ENCODE results near the gene FERMT2.

The FERMT2 gene, protein sequence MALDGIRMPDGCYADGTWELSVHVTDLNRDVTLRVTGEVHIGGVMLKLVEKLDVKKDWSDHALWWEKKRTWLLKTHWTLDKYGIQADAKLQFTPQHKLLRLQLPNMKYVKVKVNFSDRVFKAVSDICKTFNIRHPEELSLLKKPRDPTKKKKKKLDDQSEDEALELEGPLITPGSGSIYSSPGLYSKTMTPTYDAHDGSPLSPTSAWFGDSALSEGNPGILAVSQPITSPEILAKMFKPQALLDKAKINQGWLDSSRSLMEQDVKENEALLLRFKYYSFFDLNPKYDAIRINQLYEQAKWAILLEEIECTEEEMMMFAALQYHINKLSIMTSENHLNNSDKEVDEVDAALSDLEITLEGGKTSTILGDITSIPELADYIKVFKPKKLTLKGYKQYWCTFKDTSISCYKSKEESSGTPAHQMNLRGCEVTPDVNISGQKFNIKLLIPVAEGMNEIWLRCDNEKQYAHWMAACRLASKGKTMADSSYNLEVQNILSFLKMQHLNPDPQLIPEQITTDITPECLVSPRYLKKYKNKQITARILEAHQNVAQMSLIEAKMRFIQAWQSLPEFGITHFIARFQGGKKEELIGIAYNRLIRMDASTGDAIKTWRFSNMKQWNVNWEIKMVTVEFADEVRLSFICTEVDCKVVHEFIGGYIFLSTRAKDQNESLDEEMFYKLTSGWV

DNA sequence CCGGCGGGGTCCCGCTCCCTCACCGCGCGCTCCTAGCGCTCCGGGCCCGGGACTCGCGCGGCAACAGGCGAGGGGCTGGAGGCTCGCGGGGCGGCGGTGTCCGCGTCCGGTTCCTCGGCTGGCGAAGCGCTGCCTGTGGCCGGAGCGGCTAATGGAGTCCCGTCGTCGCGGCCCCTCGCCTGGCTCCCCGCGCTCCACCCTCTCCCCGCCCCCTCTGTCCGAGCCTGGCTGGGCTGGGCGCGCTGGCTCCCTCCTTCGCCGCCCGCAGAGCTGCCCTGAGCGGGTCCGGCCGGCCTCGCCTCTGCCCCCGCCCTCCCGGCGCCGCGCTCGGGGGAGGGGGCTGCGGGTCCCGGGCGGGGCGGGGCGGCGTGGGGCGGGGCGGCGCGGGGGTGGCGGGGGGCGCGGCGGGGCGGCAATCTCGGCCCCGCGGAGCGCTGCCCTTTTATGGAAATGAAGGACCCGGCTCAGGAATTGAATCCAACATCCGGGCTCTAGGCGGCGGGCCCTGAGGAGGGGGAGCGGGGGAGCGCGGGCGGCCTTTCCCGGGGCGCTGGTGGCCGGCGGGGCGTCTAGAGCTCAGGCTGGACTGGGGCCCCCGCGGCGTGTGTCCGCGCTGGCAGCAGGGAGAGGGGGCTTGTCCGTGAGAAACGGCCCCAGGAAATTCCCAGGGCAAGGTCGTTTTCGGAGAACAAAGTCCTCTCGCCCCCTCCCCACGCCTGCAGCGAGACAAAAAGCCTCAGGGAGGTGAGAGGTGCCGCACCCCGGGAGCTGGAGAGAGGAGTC lies at the start of gene FERMT2:
FERMT2 (minus strand) TSS at position 153 of the 783 bp plus-strand sequence. CDS start 482 bp downstream, outside the sequence.
- DNase-seq = peak; percentile 15

DNA sequence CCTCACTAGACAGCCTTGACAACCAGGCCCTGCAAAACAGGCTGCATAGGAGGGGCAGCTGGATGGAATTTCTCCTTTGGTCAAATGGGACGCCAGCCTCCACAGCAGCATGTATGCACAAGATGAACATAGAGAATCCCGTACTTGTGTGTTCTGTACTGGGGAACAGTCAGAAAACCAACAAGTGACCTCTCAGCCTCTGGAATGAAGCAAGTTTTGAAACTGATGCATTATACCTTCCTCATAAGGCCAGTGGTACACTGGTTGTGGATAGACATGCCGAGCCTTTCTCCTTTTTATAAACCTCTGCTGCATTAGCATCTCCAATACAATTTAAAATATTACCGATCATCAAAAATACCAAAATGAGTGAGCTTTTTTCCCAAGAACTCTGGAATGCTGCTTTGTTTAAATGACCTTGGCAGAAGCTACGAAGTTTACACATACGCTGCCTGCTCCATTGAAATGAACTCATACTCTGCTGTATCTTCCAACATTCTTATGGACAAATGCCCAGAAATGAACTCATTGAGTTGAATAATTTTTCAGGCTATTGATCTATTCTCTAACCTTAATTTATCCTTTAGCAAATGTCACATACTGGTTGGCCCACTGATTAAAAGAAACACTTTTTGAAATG lies 47.6 kb upstream of the FERMT2 start:
- DNase-seq = no peak

DNA sequence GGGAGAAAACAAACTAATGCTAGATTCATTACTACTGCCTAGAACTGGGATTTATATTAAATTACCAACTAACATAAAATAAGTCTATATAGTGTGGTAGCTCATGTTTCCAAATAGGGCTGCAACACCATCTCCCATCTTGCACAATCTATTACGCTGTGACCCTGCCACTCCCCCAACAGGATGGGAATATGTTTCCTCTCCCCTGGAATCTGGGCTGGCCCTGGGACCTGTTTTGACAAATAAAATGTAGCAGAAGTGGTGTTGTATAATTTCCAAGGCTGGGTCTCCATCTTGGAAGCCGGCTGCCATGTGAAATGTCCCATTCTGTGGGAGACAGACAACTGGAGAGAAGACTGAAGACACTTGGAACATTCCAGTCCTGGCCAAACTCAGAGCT lies 45.6 kb upstream of the FERMT2 start:
- DNase-seq = no peak

DNA sequence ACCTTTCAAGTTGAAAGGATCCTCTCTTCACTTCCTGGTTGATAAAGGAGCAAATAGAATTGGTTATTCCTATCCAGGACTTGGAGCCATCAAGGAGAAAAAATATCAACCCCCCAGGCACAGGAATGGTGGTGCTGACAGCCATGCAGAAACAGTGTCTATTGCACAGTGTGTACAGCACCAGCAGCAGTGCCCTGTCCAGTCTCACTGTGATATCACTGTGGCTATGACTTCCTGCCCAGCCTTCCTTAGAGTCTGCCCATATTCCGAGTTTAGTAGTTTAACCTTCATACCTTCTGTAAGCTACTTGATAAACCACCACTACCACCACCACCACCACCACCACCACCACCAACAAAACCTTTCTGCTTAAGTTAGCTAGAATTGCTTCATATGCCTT lies 45.1 kb upstream of the FERMT2 start:
- DNase-seq = no peak

DNA sequence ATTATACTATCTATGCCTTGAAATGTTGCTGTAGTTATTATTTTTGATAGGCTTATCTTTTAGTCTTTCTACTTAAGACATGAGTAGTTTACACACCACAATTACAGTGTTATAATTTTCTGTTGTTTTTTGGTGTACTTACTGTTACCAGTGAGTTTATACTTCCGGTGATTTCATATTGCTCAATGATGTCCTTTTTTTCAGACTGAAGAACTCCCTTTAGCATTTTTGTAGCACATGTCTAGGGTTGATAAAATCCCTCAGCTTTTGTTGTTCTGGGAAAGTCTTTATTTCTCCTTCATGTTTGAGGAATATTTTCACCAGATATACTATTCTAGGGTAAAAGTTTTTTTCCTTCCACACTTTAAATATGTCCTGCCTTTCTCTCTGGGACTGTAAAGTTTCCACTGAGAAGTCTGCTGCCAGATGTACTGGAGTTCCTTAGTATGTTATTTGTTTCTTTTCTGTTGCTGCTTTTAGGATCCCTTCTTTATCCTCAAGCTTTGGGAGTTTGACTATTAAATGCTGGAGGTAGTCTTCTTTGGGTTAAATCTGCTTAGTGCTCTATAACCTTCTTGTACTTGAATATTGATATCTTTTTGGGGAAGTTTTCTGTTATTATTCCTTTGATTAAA lies 41.5 kb upstream of the FERMT2 start:
- DNase-seq = no peak

DNA sequence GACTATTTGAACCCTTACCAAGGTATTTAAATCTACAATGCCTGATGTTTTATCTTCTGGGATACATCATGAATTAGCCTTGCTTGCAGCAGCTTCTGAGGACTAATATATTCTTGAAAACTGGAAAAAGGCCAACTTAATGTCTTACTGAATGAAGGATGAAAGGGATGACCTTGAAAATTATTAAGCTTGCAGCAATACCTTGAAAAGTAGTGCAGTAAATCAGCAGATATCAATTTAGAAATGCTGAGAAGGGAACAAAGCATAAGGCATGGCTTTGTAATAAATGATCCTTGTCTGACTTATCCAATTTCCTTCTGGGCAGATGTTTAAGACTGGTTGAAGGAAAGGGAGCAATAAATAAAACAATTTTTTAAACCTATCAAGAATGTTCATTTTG lies 37.3 kb upstream of the FERMT2 start:
- no peak for DNase-seq

DNA sequence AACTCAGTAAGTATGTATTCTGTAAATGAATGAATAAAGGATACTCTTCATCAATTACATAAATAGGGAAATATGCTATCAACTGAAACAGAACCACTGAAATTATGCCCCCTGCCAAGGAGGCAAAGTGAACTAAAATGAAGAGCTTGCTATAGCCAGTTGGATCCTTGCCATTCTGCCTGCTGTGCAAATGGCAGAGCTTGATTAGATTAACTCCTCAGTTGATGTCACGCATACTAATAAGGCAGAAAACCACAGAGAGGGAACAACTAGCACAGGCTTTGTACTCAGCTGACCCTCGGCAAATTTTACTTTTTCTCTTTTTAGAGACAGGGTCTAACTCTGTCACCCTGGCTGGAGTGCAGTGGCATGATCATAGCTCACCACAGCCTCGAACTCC lies 36.7 kb upstream of the FERMT2 start:
- no peak for DNase-seq

DNA sequence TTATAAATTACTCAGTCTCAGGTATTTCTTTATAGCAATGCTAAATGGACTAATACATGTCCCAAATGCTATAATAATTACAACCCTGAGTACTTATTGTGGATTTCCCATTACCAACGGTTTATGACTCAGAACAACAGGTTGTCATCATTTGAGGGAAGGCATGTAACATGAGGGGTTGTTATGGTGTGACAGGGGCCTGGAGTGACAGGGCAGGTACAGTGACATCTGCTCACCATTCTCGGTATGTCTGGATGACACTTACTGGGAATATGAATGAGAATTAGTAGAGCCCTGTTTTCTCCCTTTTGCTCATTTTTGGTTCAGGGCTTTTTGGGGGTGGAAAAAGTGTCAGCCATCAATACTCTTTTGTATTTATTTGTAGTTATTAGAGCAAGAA lies 36.2 kb upstream of the FERMT2 start:
- DNase-seq = no peak

DNA sequence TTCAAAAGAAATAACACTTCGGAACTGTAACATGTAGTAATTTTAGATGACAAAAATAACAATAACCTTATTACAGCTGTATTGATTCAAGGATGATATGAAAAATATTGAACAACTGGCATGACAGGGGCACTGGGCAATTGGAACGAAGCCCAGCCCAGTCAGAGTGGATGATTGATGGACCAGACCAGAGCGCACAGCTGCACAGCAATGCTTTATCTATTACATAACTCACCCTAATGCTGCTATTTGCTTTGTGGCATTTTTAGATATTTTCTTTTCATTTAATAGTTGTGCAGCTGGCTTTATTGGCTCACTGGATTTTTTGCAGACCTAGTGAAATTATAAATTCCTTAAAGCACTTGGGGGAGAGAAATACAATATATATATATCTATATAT lies 26.9 kb upstream of the FERMT2 start:
- no peak for DNase-seq

DNA sequence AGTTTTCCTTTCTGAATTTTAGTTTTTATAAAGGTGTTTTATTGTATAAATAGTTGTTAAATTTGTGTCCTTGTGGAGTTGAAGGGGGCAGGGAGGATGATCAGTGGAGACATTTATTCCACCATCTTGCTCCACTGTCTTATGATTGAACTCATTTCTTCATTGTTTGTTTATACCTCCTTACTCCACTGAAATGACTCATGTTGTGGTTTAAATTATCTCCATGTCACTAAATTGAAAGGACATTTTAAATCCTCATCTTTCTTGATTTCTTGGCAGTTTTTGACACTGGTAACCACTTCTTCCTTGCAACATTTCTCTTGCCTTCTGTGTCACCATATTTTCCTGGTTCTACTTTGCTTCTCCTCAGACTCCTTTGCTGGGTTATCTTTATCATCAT lies 23.6 kb upstream of the FERMT2 start:
- no peak for DNase-seq

DNA sequence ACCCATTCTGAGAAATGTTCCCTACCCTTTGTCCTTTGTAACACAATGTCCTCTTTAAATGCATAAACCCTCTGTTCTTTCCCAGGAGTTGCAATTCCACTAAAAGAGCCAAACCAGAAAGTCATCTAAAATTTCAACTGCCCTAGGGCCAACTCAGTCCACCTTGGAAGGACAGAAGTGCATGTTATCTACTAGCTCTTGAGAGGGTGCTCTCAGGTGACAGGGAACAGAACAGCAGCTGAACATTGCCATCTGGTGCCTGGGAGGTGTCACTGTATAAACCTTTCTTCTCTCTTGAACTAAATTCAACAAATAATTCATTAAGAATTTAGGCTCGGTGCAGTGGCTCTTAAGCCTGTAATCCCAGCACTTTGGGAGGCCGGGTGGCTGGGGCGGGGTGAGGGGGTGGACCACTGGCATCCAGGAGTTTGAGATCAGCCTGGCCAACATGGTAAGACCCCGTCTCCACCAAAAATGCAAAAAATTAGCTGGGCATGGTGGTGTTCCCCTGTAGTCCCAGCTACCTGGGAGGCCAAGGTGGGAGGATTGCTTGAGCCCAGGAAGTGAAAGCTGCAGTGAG lies 10.3 kb upstream of the FERMT2 start:
- DNase-seq = peak; percentile 45

DNA sequence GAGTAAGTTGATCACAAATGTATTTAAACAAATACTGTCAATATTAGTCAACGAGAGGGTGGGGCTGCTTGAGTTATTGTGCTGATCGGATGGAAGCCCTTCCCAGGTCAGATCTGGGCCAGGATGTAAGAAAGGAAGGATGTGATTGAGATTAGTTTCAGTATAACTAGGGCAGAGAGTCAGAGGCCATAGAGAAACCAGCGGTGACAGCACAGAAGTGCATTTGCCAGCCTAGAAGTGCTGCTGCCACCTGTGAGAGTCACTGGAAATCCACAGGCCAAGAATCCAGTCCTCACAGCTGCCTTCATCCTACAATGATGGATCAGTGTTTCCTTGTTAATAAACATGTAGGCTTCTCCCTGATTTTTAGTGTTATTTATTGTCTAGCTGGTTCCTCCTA lies 9.8 kb upstream of the FERMT2 start:
- DNase-seq = no peak

DNA sequence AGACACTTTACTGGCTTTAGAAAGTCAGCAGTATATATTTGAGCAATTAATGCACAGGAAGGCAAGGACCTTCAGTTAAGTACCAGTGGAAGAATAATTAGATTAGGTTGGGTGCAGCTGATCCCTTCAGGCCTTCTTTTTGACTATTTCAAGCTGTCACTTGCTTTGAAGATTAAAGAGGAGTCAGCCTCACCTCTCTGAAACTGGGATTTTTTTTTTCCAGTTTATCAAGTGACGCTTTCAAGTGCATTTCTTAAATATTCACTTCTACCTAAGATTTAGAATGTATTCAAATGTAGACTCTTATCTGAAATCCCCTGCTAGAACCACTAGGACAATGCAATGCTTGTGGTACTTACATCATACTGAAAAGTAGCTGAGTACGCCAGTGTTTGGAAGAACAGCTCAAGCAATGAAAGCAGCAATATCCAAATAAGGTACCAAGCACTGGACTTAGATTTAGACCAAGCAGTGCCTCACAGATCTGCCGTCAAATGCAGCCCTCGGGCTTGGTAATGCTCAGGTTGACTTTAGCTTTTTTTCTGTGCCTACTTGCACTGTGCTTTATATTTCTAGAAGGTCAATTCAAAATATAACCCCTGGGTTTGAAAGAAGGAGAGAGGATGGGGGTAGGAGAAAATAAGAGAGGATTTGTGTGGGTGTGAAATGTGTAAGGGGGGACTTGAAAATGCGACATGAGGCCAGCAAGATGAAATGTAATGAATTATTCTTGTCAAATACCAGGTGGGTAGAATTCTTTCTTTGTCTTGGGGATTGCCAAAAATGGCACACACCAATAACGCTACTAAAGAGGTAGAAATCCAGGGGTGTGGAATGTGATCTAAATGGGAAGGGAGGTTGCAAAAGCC lies 3.7 kb upstream of the FERMT2 start:
- DNase-seq = no peak

DNA sequence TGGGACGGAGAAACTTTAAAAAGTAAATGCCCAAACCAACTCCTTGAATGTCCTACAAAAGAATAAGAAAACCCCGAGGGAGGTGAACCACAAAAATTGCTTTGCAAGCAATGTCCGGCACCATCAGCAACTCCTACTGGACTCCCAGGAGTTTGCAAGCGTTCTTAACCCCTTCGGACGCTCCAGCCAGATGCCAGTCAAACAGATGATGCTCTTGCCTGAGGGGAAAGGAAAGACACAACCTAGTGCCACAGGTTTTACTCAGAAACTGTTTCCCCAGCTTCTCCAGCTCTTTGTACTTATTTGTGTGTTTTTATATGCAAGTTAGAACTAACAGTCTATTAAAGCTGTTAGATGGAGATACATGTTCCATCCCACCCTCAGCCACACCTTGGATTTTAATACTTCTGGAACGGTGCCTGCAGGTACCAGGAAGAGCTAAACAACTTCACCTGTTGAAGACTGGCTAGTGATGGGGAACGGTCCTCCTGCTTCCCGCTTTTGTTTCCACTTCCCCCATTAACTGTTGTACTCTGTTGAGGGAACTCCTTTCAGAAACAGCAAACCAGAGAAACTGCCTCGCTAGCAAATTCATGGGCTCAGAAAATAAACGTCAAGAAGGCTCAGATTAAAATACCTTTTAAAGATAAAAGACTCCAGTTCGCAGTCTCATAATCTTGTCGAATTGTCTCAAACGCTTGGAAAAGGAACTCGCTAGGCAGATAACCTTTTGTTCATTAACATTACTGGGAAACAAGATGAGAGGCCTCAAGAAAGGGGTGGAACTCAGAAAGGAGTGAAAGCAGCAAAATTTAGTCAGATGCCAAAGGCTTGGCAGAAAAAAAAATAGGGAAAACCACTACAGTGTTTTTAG lies 1.1 kb upstream of the FERMT2 start:
- no peak for DNase-seq

DNA sequence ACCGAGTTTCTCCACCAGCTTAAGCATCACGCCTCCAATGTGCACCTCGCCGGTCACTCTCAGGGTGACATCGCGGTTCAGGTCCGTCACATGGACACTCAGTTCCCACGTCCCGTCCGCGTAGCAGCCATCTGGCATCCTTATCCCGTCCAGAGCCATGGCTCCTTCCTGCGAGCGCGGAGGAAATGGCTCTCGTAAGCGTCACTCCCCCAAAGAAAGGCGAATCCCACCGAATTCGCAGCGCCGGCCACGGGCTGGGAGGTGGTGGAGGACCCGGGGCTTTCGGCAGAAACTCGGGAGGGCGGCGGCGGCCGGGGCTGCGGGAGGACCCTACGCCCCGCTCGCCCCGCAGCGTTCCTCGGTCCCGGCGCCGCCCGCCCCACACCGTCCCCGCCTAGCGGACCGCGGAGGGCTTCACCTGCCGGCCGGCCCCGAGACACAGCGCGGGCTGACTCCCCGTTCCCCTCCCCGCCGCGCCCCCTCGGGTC lies 396 bp downstream of the FERMT2 start:
- DNase-seq = peak; percentile 18

DNA sequence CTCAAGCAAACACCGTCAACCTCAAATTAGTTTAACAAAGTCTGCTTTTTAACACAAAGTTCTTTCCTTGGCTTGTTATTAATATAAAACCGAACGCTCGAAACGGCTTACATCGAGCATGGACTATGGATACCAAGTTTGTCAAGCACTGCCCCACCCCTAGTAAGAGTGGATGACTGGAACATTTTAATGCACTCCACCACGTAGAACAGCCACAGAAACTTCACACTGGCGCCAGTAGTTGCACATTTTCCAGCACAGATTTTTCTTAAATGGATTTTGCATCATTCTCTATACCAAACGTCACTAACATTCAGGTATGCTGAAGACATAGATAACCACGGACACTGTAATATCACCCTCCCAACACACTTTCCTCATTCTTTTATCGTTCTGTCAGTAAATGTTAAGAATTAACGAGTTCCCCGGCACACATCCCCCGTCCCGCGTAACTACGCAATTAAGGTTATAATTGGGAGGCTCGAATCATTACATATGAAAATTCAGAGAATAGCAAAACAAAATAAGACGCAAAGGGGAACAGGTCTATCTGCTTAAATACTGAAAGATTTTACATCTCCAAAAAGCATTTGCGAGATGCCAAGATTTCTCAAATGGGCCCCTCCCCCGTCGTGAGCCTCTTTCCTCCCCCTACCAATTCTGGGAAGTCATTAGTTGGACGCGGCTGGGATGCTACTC lies 990 bp downstream of the FERMT2 start:
- DNase-seq = no peak

DNA sequence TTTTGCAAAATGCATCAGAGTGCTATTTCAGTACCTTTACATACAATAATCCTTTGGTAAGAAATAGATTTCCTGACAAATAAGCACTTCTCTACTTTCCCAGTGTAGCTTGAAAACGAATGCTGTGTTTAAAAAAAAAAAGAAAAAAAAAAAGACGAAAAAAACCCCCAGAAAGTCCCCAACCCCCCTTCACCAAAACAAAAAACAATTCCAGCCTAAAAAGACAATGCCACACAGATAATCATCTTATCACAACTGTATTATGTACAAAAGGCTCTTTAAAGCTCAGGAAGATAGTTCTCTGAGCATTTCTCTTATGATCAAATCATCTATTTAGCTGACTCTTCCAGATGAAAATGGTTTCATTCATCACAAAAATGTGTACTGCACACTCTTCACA lies 1.6 kb downstream of the FERMT2 start:
- DNase-seq = no peak

DNA sequence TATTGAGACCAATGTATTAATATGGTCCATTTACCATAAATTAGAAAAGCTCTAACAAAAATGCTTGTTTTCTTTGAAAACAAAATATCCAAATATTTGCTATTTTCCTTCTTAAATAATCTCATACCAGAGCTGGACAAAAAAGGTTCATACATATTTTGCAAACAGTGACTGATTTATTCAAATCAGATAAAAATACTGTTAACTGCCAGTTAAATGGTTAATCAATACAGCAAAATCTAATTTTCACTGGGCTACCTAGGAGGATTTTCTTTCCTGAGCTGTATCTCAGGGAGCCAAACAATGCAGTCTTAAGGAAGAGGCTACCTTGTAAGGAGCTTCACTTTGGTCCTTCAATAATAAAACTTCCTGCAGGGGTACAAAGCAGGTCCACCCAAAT lies 2.0 kb downstream of the FERMT2 start:
- DNase-seq = no peak

DNA sequence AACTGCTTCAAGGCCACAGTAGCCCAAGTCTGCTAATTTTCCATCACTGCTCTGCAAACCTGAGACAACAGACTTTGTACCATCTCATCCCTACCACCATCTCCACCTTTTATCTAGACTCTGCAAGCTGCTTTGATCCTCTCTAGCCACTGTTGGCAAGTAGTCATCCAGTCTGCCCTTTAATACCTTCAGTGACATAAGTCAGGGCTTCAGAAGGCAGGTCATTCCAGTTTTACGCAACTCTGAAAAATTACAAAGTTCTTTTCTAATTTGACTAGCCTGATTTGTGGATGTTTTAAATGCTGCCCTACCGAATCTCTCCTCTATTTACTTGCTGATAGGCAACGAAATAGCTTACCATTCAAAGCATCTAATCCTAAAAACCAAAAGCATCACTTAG lies 2.8 kb downstream of the FERMT2 start:
- DNase-seq = no peak

DNA sequence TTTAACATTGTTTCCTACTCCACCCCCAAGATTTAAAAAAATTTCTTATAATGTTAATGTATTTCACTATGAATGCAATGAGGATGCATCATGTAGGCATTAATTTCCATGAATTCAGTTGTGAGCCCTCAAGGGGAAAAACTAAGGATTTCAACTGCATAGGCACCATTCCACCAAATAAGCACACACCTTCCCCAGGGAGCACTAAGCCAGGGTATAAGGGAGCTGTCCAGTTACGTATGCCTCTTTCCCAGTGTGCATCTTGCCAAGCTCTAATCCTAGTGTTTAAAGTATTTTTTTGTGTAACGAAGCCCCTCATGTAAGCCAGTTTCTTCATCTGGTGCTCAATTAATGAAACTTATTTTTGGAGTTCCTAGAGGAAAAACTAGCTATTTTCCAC lies 6.6 kb downstream of the FERMT2 start:
- DNase-seq = no peak
